Gastroesophageal sphincter (tissue), 4 donors: ENCODE measurements around the gene CTNNA2. TPM values are rescaled to one million over a fixed set of nuclear protein-coding genes. Genes with fewer than 3 reads are reported as not detected.

ENCODE experiments used
- ATAC-seq: fragments of 150-250 bp; one replicate; pipeline ENCODE4 v1.9.1; 2016; ENCODE audit warnings: mild to moderate bottlenecking, moderate library complexity
- H3K27ac ChIP-seq, 4 donors: fragments of 200-600 bp; sonication (generic) in 3 of 4; 1 replicate in 3 of 4; 2 replicates in 1 of 4; pipeline ENCODE4 v1.5.1; 2016 to 2019
- H3K27me3 ChIP-seq: fragments of 200-600 bp; sonication (generic); one replicate; pipeline ENCODE4 v1.5.1; 2019
- H3K36me3 ChIP-seq, 2 donors: fragments of 200-600 bp; sonication (generic); one replicate each; pipeline ENCODE4 v1.5.1; 2019; ENCODE audit warnings: control low read depth in 1 of 2
- H3K4me1 ChIP-seq, 3 donors: fragments of 200-600 bp; sonication (generic); 1 replicate in 2 of 3; 2 replicates in 1 of 3; pipeline ENCODE4 v1.5.1; 2016 to 2019; ENCODE audit warnings: control low read depth in 2 of 3
- H3K4me3 ChIP-seq, 2 donors: fragments of 200-600 bp; sonication (generic); one replicate each; pipeline ENCODE4 v1.5.1; 2019; ENCODE audit warnings: mild to moderate bottlenecking in 1 of 2, moderate library complexity in 1 of 2
- H3K9me3 ChIP-seq, 3 donors: fragments of 200-600 bp; sonication (generic); one replicate each; pipeline ENCODE4 v1.5.1; 2017 to 2019; ENCODE audit warnings: control low read depth in 2 of 3
- CTCF ChIP-seq, 4 experiments: fragments of 200-600 bp in 2 of 4; fragments of 450-650 bp in 2 of 4; sonication (generic) in 1 of 4; IDR thresholded peaks; one replicate each; pipeline ENCODE4 v1.5.1; 2017 to 2019; ENCODE audit warnings: antibody characterized with exemption in 4 of 4, mild to moderate bottlenecking in 2 of 4, moderate library complexity in 2 of 4
- EP300 ChIP-seq: sonication (generic); formaldehyde crosslinking; IDR thresholded peaks from one replicate; pipeline ENCODE4 v1.6.1; 2017; ENCODE audit warnings: antibody characterized with exemption, mild to moderate bottlenecking
- POLR2A ChIP-seq, 2 donors: fragments of 450-650 bp; IDR thresholded peaks; one replicate each; pipeline ENCODE4 v1.6.1; 2017; ENCODE audit warnings: antibody characterized with exemption in 2 of 2, mild to moderate bottlenecking in 2 of 2, moderate library complexity in 1 of 2
- POLR2AphosphoS5 ChIP-seq: sonication (generic); formaldehyde crosslinking; IDR thresholded peaks from one replicate; pipeline ENCODE4 v1.6.1; 2017; ENCODE audit warnings: antibody characterized with exemption
- WGBS, 2 donors: methylation state at CpG; one replicate each; pipeline ENCODE4 v1.1.5; 2018; ENCODE audit warnings: low coverage in 1 of 2; 5-methylcytosine and 5-hydroxymethylcytosine counted together
- total RNA-seq, 4 donors: library from RNA; depleted of rRNA; stranded (reverse); fragments of >200 nt; gene quantifications; one replicate each; pipeline ENCODE4 v1.1.0, GENCODE V29; 2016

Gene CTNNA2
- total RNA-seq, 4 donors from 2014 or later: 0.15 to 4.2 (median 0.68) TPM

GRCh38 chr2:79660557-79660956, 147.7 kb downstream of the CTNNA2 start:
- ATAC-seq: no peak
- H3K27me3 ChIP-seq: no peaks in the 10 kb centered on the region
- no peaks in the 10 kb centered on the region for H3K36me3 ChIP-seq
- no peak overlapping the region for H3K27ac ChIP-seq
- H3K4me3 ChIP-seq: no peak overlapping the region
- no peaks in the 10 kb centered on the region for H3K9me3 ChIP-seq
- TF ChIP-seq POLR2A (IDR thresholded peaks at IDR 0.05): no peak
- TF ChIP-seq EP300: no peak
- TF ChIP-seq POLR2AphosphoS5: no peak
- no peak for TF ChIP-seq CTCF (IDR thresholded peaks at IDR 0.05)
- H3K4me1 ChIP-seq: no peaks in the 10 kb centered on the region

GRCh38 chr2:79665091-79665490, 152.2 kb downstream of the CTNNA2 start:
- no peak for TF ChIP-seq CTCF (IDR thresholded peaks at IDR 0.05)
- TF ChIP-seq POLR2A (IDR thresholded peaks at IDR 0.05): no peak
- no peak for TF ChIP-seq EP300
- TF ChIP-seq POLR2AphosphoS5: no peak
- no peaks in the 10 kb centered on the region for H3K36me3 ChIP-seq
- H3K27me3 ChIP-seq: peaks cover 5% of the 10 kb centered on the region
- H3K27ac ChIP-seq: no peak overlapping the region
- WGBS, 2 donors: 63 to 78% methylated on average over 2 of the region's 2 CpGs
- no peak for ATAC-seq
- no peaks in the 10 kb centered on the region for H3K4me1 ChIP-seq
- no peak overlapping the region for H3K4me3 ChIP-seq
- no peaks in the 10 kb centered on the region for H3K9me3 ChIP-seq

- 70 to 74% methylated on average over 4 of the region's 4 CpGs for WGBS, 2 donors
- H3K27ac ChIP-seq: no peak overlapping the region
These were observed 153.6 kb downstream of the CTNNA2 start for GRCh38 chr2:79666430-79666829.

GRCh38 chr2:79669714-79670113, 156.9 kb downstream of the CTNNA2 start:
- no peaks in the 10 kb centered on the region for H3K9me3 ChIP-seq
- H3K27me3 ChIP-seq: peaks cover 6% of the 10 kb centered on the region
- no peaks in the 10 kb centered on the region for H3K4me1 ChIP-seq
- no CpG with 5 or more reads among the region's 5 CpGs for WGBS, 2 donors
- no peaks in the 10 kb centered on the region for H3K36me3 ChIP-seq
- TF ChIP-seq POLR2A (IDR thresholded peaks at IDR 0.05) (no peak), CTCF (IDR thresholded peaks at IDR 0.05) (no peak), EP300 (no peak), POLR2AphosphoS5 (no peak)
- H3K4me3 ChIP-seq: no peak overlapping the region
- ATAC-seq: peak; percentile 13
- H3K27ac ChIP-seq: no peak overlapping the region

More at GRCh38 chr2:79666430-79666829, 153.6 kb downstream of the CTNNA2 start:
- Histone ChIP-seq H3K9me3 (no peaks in the 10 kb centered on the region), H3K4me3 (no peak overlapping the region), H3K27me3 (peaks cover 6% of the 10 kb centered on the region), H3K36me3 (no peaks in the 10 kb centered on the region), H3K4me1 (no peaks in the 10 kb centered on the region)
- no peak for TF ChIP-seq POLR2A (IDR thresholded peaks at IDR 0.05)
- TF ChIP-seq EP300: no peak
- no peak for TF ChIP-seq POLR2AphosphoS5
- no peak for TF ChIP-seq CTCF (IDR thresholded peaks at IDR 0.05)
- ATAC-seq: no peak

- Histone ChIP-seq H3K27me3 (peaks cover 6% of the 10 kb centered on the region), H3K9me3 (no peaks in the 10 kb centered on the region), H3K4me3 (no peak overlapping the region), H3K36me3 (no peaks in the 10 kb centered on the region), H3K27ac (no peak overlapping the region), H3K4me1 (no peaks in the 10 kb centered on the region)
- WGBS, 2 donors: 100% methylated on average over 2 of the region's 11 CpGs; no CpG with 5 or more reads in 1 of the 2 donors
- no peak for ATAC-seq
- TF ChIP-seq EP300 (no peak), POLR2A (IDR thresholded peaks at IDR 0.05) (no peak), CTCF (IDR thresholded peaks at IDR 0.05) (no peak), POLR2AphosphoS5 (no peak)
These were observed 157.3 kb downstream of the CTNNA2 start for GRCh38 chr2:79670198-79670597.
